Measurements from ENCODE around the gene CLDN4.

The CLDN4 gene

DNA sequence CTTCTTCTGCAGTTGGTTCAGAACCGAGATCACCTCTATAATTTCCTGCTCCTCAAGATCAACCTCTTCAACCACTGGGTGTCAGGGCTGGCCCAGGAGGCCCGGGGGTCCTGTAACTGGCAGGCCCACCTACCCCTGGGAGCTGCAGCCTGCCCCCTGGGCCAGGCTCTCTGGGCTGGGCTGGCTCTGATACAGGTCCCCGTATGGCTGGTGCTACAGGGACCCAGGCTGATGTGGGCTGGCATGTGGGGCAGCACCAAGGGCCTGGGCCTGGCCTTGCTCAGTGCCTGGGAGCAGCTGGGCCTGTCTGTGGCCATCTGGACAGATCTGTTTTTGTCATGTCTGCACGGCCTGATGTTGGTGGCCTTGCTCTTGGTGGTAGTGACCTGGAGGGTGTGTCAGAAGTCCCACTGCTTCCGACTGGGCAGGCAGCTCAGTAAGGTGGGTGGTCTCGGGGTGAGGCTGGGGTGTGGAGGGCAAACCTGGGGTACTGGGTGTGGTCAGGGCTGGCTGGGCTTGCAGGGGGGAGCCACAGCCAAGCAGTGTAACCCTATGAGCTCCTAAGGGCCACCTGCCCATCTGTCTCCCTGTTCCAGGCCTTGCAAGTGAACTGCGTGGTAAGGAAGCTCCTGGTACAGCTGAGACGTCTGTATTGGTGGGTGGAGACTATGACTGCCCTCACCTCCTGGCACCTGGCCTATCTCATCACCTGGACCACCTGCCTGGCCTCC, 34.4 kb downstream of the CLDN4 start:
- ATAC-seq (ENCODE audit: low read depth): no peak

DNA sequence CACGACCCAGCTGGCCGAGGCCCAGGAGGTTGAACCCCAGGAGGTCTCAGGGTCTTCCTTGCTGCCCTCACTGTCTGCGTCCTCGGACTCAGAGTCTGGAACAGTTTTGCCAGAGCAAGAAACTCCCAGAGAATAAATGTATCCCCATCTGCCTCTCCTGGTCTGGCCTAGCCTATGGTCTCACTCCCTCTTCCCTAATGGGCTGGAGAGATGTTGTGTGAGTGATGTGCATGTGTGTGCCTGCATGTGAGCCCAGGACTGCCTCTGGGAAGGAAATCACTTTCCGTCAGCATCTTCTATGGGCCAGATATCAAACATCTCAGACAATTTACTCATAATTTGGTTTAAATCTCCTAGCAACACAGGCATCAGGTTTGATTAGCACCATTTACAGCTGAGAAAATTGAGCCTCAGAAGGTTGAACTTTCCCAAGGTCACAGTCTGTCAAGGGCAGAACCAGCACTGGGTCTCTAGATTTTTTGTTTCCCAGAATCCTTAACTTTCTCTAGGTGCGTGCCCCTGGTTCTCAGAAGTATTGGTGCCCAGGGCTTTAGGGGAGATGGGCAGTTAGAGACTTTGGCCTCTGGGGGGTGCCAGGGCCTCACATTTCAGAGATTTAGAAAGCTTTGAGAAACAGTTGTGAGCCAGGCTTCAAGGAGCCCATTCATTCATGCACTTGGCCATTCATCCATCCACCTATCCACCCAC, 35.1 kb downstream of the CLDN4 start:
- no peak overlapping the region for H3K27ac Mint-ChIP-seq
- peaks cover 9% of the 10 kb centered on the region for H3K27me3 Mint-ChIP-seq
- no peaks in the 10 kb centered on the region for H3K36me3 Mint-ChIP-seq
- no peak overlapping the region for H3K4me3 Mint-ChIP-seq
- no peaks in the 10 kb centered on the region for H3K4me1 Mint-ChIP-seq
- no peaks in the 10 kb centered on the region for H3K9me3 Mint-ChIP-seq
- ATAC-seq (ENCODE audit: low read depth) (no peak), DNase-seq (ENCODE audit: low spot score in 2 of 2) (peak in 1 of 2 donors; percentile 14)

More for the DNA sequence above, 34.4 kb downstream of the CLDN4 start:
- H3K36me3 Mint-ChIP-seq: no peaks in the 10 kb centered on the region
- no peak overlapping the region for H3K4me3 Mint-ChIP-seq
- no peak overlapping the region for H3K27ac Mint-ChIP-seq
- H3K9me3 Mint-ChIP-seq: no peaks in the 10 kb centered on the region
- no peaks in the 10 kb centered on the region for H3K4me1 Mint-ChIP-seq
- H3K27me3 Mint-ChIP-seq: peaks cover 10% of the 10 kb centered on the region
- DNase-seq (ENCODE audit: low spot score in 2 of 2): no peak

DNA sequence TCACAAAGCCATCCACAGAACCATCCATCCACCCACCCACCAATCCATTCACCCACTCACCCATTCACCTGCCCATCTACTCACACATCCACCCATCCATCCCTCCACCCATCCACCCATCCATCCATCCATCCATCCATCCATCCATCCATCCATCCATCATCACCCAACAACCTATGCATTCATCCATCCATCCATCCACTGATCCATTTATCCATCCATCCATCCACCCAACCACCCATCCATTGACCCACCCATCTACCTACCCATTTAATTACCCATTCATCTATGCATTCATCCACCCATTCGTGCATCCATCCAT, 35.6 kb downstream of the CLDN4 start:
- H3K4me3 Mint-ChIP-seq: no peak overlapping the region
- no peaks in the 10 kb centered on the region for H3K4me1 Mint-ChIP-seq
- H3K9me3 Mint-ChIP-seq: no peaks in the 10 kb centered on the region
- DNase-seq (ENCODE audit: low spot score in 2 of 2) (no peak), ATAC-seq (ENCODE audit: low read depth) (no peak)
- no peak overlapping the region for H3K27ac Mint-ChIP-seq
- no peaks in the 10 kb centered on the region for H3K36me3 Mint-ChIP-seq
- H3K27me3 Mint-ChIP-seq: peaks cover 9% of the 10 kb centered on the region

DNA sequence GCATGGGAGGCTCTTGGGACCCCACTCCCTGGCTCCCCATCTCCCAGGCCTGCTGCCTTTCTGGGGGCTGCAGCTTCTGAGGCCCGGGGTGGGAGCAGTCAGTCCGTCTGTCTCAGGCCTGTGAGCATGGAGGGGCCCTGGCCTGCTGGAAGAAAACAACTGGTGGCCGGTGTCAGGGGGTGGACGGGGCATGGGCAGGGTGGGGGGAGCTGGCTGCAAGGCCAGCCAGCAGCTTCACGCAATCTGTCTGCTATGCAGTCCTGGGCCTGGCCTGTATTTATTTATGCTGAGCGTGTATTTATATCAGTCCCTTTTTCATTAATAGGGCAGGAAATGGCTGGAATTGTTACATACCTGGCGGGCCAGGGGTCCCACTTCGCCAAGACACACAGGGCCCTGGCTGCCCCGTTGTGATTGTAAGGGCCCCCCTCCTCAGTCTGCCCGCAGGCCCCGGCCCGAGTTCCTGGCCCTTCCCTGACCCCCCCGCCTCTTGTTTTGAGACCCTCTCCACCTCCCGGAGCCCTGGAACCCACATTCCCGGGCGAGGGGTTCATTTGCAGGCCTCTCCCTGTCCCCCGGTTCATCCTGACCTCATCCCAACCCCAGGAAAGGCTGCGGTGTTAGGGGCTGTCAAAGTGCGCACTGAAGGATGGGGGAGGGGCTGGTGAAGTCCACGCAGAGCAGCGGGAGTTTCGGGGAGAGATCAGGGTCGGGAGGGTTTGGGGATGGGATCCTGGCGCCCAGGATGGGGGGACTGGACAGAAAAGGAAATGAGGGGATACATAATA, 38.4 kb downstream of the CLDN4 start:
- Mint-ChIP-seq H3K4me1 (no peaks in the 10 kb centered on the region), H3K36me3 (no peaks in the 10 kb centered on the region), H3K27ac (no peak overlapping the region), H3K27me3 (peaks cover 12% of the 10 kb centered on the region), H3K4me3 (no peak overlapping the region), H3K9me3 (no peaks in the 10 kb centered on the region)
- DNase-seq (ENCODE audit: low spot score in 2 of 2) (no peak), ATAC-seq (ENCODE audit: low read depth) (no peak)

DNA sequence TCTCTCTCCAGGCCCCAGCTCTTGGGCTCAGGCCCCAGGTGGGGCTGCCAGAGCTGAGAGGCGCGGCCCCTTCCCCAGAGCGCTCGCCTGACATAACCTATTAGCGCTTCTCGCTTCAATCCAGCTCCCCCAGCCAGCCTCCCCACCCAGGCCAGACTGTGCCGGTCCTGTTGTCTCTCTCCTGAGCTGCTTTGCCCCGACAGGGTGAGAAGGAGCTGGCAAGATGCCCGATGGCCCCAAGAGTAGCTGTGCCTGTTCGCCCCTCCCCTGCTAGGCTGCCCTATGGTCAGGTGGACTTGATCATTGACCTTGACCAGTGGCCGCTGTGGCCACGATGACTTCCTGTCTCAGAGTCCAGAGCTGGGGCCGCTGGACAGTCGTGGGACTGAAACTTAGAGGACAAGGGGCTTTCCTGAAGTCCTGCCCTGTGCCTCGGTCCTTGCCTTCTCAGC, 39.3 kb downstream of the CLDN4 start:
- Mint-ChIP-seq H3K27me3 (peaks cover 12% of the 10 kb centered on the region), H3K4me1 (no peaks in the 10 kb centered on the region), H3K9me3 (no peaks in the 10 kb centered on the region), H3K36me3 (no peaks in the 10 kb centered on the region), H3K4me3 (no peak overlapping the region), H3K27ac (no peak overlapping the region)
- ATAC-seq (ENCODE audit: low read depth): no peak
- no peak for DNase-seq (ENCODE audit: low spot score in 2 of 2)

DNA sequence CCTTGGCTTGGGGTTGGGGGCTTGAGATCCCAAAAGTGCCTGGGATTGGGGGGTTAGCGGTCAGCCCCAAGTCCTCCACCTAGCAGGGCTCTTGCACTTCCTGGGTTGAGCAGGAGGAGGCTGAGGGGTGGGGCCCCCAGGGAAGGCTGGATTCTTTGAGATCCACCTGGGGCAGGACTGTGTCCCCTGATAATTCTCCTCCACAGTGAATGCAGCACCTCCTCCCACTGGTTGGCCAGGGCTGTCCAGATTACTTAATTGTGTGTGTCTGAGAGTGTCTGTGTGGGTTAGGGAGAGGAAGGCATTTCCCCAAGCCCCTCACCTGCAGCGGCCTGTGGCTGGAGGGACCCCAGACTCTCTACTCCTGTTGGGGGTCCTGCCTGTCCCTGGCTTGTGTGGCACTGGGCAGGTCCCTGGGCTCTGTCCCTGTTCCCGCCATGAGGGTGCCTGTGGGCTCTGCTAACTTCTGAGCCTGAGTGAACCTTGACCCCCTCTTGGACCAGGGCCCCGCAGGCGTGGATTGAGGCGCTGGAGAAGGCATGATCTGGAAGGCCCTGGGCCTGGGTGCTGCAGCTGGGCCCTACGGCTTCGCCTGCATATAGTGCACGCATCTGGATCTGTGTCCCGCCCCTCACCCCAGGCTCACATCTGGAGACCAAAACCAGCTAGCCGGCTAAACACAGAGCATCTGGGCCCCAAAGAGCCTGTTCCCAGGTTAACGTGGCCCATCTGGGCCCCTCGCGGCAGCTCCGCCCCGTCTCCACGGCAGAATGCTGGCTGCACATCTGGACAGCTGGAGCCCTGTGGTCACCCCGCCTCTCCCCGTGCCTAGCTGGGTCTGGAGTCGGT, 40.6 kb downstream of the CLDN4 start:
- no peak overlapping the region for H3K4me3 Mint-ChIP-seq
- no peaks in the 10 kb centered on the region for H3K36me3 Mint-ChIP-seq
- DNase-seq (ENCODE audit: low spot score in 2 of 2) (no peak), ATAC-seq (ENCODE audit: low read depth) (no peak)
- no peaks in the 10 kb centered on the region for H3K9me3 Mint-ChIP-seq
- H3K27me3 Mint-ChIP-seq: peaks cover 12% of the 10 kb centered on the region
- H3K4me1 Mint-ChIP-seq: no peaks in the 10 kb centered on the region
- no peak overlapping the region for H3K27ac Mint-ChIP-seq

DNA sequence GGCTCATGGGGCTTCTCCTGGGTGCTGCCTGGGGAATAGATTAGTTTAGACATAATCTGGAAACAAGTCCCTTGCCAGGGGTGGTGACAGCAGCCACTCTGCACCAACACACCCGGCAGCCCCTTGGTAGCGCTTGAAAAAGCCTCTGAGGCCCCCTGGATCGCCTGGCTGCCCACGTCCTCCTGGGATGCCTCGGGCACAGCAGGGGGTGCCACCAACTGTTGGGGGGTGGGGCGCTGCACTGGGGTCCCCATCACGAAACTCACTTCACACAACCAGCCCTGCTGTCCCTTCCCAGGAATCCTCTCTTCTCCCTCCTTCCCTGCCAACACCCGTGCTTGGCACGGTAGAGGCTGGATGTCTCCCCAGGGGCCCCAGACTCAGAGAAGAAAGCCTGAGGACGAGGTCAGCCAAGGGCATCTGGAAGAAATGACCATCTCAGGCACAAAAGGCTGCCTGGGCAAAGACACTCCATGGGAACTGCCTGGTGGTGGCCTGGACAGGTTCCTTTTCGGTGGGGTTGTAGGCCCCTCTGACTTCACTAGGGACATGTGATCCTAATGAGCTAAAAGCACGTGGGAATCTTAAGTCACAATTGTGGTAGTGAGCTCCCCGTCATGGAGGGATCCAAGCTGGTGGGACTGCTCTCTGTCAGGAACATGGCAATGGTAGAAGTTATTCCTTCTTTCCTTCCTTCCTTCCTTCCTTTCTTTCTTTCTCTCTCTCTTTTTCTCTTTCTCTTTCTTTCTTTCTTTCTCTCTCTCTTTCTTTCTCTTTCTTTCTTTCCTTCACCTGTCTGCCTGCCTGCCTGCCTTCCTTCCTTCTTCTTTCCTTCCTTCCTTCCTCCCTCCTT, 41.5 kb downstream of the CLDN4 start:
- Mint-ChIP-seq H3K27me3 (peaks cover 4% of the 10 kb centered on the region), H3K27ac (no peak overlapping the region), H3K36me3 (no peaks in the 10 kb centered on the region), H3K4me3 (no peak overlapping the region), H3K4me1 (no peaks in the 10 kb centered on the region), H3K9me3 (no peaks in the 10 kb centered on the region)
- no peak for ATAC-seq (ENCODE audit: low read depth)
- no peak for DNase-seq (ENCODE audit: low spot score in 2 of 2)

DNA sequence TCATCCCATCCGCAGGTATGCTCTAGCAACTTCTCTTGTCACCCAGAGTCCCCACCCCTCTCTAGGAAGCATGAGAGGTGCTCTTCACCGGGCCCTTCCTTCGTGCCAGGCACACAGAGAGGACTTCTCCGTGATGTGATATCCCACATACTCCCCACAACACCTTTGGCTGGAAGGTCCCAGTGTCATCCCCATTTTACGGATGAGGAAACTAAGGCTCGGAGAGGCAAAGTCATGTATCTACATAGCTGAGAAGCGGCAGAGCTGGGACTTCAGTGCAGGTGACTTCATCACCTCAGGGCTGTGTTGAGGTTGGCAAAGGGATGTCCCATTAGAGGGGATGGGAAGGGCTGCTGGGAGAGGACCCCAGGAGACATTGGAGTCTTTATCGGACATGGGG, 45.6 kb downstream of the CLDN4 start:
- Mint-ChIP-seq H3K36me3 (no peaks in the 10 kb centered on the region), H3K27ac (no peak overlapping the region), H3K4me1 (no peaks in the 10 kb centered on the region), H3K27me3 (peaks cover 9% of the 10 kb centered on the region), H3K9me3 (no peaks in the 10 kb centered on the region), H3K4me3 (no peak overlapping the region)
- no peak for ATAC-seq (ENCODE audit: low read depth)
- no peak for DNase-seq (ENCODE audit: low spot score in 2 of 2)

DNA sequence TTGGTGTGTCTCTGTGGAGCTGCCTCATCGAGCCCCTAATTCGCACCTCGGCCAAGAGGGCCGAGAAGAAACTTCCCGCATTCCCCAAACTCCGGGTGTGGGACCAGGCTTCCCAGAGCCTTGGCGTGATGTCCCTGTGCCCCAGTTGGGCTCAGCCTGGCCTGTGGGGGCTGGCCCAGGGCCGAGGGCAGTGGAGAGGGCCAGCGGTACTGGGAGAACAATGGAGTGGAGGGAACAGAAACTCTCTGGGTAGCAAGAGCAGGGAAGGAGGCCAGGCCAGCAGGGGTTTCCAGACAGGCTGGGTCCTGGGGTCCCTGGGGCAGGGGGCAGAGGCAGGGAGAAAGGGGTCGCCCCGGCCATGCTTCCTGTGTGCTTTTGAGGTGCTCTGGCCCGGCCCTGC, 46.2 kb downstream of the CLDN4 start:
- H3K4me1 Mint-ChIP-seq: no peaks in the 10 kb centered on the region

DNA sequence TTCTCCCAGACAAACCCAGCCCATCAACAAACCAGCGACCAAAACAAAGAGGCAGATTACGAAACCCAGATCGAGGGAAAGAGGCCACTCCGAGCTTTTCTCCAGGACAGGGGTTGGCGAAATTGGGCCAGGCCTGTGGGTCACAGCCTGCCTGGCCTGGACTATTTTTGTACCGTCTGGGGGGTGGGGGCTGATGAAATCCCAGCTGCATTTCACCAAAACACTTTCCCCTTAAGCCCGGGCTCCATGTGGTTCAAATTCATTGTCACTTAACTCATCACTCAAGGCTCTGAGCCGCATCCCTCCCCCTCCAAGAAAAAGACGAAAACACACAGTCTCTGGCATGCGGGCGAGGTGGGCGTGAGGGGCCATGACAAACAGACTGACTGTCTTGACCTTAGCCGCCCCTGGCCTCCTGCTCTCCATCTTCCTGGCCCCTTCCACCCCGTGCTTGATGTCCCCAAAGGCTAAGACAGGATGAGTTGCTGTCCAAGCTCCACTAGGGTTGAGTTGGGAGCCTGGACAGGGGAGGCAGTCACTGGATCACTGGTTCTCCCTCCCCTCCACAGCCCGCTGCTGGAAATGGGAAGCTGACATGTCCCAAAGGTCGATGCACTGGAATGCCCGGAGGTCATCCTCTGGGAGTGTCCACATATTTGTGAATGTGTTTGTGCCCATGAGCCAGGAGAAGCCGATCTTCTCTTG, 49.3 kb downstream of the CLDN4 start:
- no peak overlapping the region for H3K27ac Mint-ChIP-seq
- no peaks in the 10 kb centered on the region for H3K36me3 Mint-ChIP-seq
- H3K27me3 Mint-ChIP-seq: peaks cover 13% of the 10 kb centered on the region
- no peak for ATAC-seq (ENCODE audit: low read depth)
- H3K4me3 Mint-ChIP-seq: no peak overlapping the region
- H3K4me1 Mint-ChIP-seq: no peaks in the 10 kb centered on the region
- no peak for DNase-seq (ENCODE audit: low spot score in 2 of 2)
- H3K9me3 Mint-ChIP-seq: peaks cover 1% of the 10 kb centered on the region

More for the DNA sequence above, 46.2 kb downstream of the CLDN4 start:
- DNase-seq (ENCODE audit: low spot score in 2 of 2): no peak
- Mint-ChIP-seq H3K36me3 (no peaks in the 10 kb centered on the region), H3K4me3 (no peak overlapping the region), H3K27me3 (peaks cover 9% of the 10 kb centered on the region), H3K9me3 (no peaks in the 10 kb centered on the region), H3K27ac (no peak overlapping the region)
- ATAC-seq (ENCODE audit: low read depth): no peak

DNA sequence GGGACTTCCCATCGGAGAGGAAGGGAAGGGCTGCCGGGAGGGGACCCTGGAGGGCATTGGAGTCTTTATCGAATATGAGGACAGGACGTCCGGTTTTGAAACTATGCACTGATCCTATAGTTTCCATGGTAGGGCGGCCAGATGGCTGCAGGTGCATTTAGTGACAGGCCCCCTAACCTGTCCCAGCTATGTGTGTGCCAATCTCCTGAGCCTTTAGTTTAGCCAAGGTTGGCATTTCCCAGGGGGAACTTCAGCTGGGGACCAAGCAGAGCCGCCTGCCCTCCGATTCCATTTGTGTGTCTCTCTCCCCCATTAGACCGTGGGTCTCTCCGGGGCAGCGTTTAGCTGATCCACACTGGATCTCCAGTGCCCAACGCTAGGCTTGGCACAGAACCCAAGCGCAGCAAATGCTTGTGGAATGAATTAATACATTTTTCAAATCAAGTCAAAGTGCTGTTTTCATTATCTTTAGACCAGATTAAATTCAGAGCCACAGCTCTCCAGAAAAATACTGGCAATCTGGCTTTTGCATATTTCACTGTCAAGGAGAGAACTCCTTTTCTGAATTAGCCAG, 50.0 kb downstream of the CLDN4 start:
- H3K4me3 Mint-ChIP-seq: no peak overlapping the region
- peaks cover 13% of the 10 kb centered on the region for H3K27me3 Mint-ChIP-seq
- ATAC-seq (ENCODE audit: low read depth): no peak
- H3K4me1 Mint-ChIP-seq: no peaks in the 10 kb centered on the region
- H3K9me3 Mint-ChIP-seq: peaks cover 1% of the 10 kb centered on the region
- no peak overlapping the region for H3K27ac Mint-ChIP-seq
- no peaks in the 10 kb centered on the region for H3K36me3 Mint-ChIP-seq
- DNase-seq (ENCODE audit: low spot score in 2 of 2): no peak

DNA sequence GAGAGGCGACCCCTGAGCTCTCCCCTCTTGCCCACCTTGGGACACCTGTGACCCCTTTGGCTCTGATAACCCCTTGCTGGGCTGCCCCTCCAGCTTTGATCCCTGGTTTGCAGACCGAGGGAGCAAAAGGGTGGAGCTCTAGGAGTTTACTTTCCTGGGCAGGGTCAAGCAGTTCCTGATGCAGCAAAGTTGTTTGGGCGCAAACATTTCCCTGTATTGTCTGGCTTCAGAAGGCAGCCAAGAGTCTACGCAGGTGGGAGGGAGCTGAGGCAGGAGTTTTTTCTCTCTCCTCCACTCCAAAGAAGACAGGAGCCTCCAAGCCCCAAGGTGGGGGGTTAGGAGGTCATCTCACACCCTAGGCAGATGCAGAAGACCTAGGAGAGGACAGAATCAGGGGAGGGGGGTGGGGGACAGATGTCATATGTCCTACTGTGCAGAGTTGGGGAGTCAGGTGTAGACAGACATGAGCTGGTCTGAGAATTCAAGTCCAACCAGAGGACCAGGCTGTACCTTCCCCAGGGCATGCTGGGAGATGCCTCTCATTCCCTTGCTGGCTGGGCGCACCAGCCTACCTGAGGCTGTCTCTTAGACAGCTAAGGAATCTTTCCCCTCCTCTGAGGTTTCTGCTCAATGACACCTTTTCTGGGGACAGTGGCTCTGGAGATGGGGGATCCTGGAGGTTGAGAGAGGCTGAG, 50.7 kb downstream of the CLDN4 start:
- Mint-ChIP-seq H3K9me3 (peaks cover 1% of the 10 kb centered on the region), H3K27me3 (peaks cover 15% of the 10 kb centered on the region), H3K4me1 (no peaks in the 10 kb centered on the region), H3K36me3 (no peaks in the 10 kb centered on the region), H3K27ac (no peak overlapping the region), H3K4me3 (no peak overlapping the region)
- DNase-seq (ENCODE audit: low spot score in 2 of 2): no peak
- no peak for ATAC-seq (ENCODE audit: low read depth)

All from memory B cell (primary cell).